NCI-H1694 (cell line): ENCODE measurements around the gene PTPN3.

ENCODE experiments used
- DNase-seq: peaks from one replicate; lab custom pipeline; 2025; lab: John Stamatoyannopoulos, UW

PTPN3 gene

GRCh38 chr9:109421026-109421970 is 76.8 kb downstream of the PTPN3 start:
- DNase-seq, result no peak

- no peak for DNase-seq
These were observed 78.6 kb downstream of the PTPN3 start for GRCh38 chr9:109419531-109419930.

- DNase-seq, result no peak
These were observed 79.3 kb downstream of the PTPN3 start for GRCh38 chr9:109418827-109419226.

- no peak for DNase-seq
These were observed 80.2 kb downstream of the PTPN3 start for GRCh38 chr9:109417585-109418544.

- no peak for DNase-seq
These were observed 81.1 kb downstream of the PTPN3 start for GRCh38 chr9:109417054-109417453.

GRCh38 chr9:109416135-109416706 is 81.9 kb downstream of the PTPN3 start:
- no peak for DNase-seq

GRCh38 chr9:109414125-109414785 is 83.9 kb downstream of the PTPN3 start:
- DNase-seq, result no peak

- no peak for DNase-seq
These were observed 86.2 kb downstream of the PTPN3 start for GRCh38 chr9:109411798-109412352.

GRCh38 chr9:109411069-109411761 is 86.9 kb downstream of the PTPN3 start:
- DNase-seq, result no peak

- DNase-seq, result no peak
These were observed 88.2 kb downstream of the PTPN3 start for GRCh38 chr9:109409773-109410397.

GRCh38 chr9:109408759-109409462 is 89.2 kb downstream of the PTPN3 start:
- DNase-seq, result peak; percentile 5

- DNase-seq, result no peak
These were observed 94.3 kb downstream of the PTPN3 start for GRCh38 chr9:109403766-109404320.

GRCh38 chr9:109403116-109403515 is 95.0 kb downstream of the PTPN3 start:
- no peak for DNase-seq

GRCh38 chr9:109401990-109402318 is 96.2 kb downstream of the PTPN3 start:
- DNase-seq, result no peak

GRCh38 chr9:109401169-109401989 is 96.7 kb downstream of the PTPN3 start:
- no peak for DNase-seq

- DNase-seq, result peak; percentile 39
These were observed 98.8 kb downstream of the PTPN3 start for GRCh38 chr9:109399258-109399767.

- no peak for DNase-seq
These were observed 106.9 kb downstream of the PTPN3 start for GRCh38 chr9:109391176-109391575.

GRCh38 chr9:109387856-109388255 is 110.3 kb downstream of the PTPN3 start:
- DNase-seq, result no peak
